ENCODE data around the gene IGFL4. TPM values are rescaled to one million over a fixed set of nuclear protein-coding genes. Genes with fewer than 3 reads are reported as not detected.

The IGFL4 gene
- total RNA-seq, 2 donors from 2014 or later, result not detected

- Histone ChIP-seq H3K4me1 (peaks cover 3% of the 10 kb centered on the region), H3K27ac (no peak overlapping the region), H3K9me3 (no peaks in the 10 kb centered on the region), H3K4me3 (peak overlapping the region; percentile 57), H3K9ac (ENCODE audit: low read depth in 2 of 2, low read length in 2 of 2) (peak overlapping the region in 1 of 2 donors; percentile 64), H3K27me3 (peaks cover 10% of the 10 kb centered on the region), H3K36me3 (no peaks in the 10 kb centered on the region)
- TF ChIP-seq CTCF (IDR thresholded peaks at IDR 0.05), result no peak
- DNase-seq, result no peak
- intact Hi-C loops (cut with DNase I), result no loop called here
Observed at GRCh38 chr19:46015687-46016425, 24.9 kb downstream of the IGFL4 start.

GRCh38 chr19:46014941-46015686, 25.7 kb downstream of the IGFL4 start:
- peak overlapping the region; percentile 57 for H3K4me3 ChIP-seq
- peak; percentile 90 for DNase-seq
- peaks cover 10% of the 10 kb centered on the region for H3K27me3 ChIP-seq
- H3K27ac ChIP-seq, result no peak overlapping the region
- peaks cover 3% of the 10 kb centered on the region for H3K4me1 ChIP-seq
- no peaks in the 10 kb centered on the region for H3K36me3 ChIP-seq
- H3K9ac ChIP-seq (ENCODE audit: low read depth in 2 of 2, low read length in 2 of 2), result peak overlapping the region; percentile 38 to 50
- intact Hi-C loops (cut with DNase I), result no loop called here
- TF ChIP-seq CTCF (IDR thresholded peaks at IDR 0.05), result no peak
- H3K9me3 ChIP-seq, result no peaks in the 10 kb centered on the region

GRCh38 chr19:46014534-46014933, 26.3 kb downstream of the IGFL4 start:
- Histone ChIP-seq H3K27me3 (peaks cover 10% of the 10 kb centered on the region), H3K9ac (ENCODE audit: low read depth in 2 of 2, low read length in 2 of 2) (peak overlapping the region; percentile 38 to 50), H3K9me3 (no peaks in the 10 kb centered on the region), H3K4me3 (peak overlapping the region; percentile 57), H3K36me3 (no peaks in the 10 kb centered on the region), H3K4me1 (peaks cover 3% of the 10 kb centered on the region), H3K27ac (no peak overlapping the region)
- DNase-seq, result no peak
- intact Hi-C loops (cut with DNase I), result no loop called here
- no peak for TF ChIP-seq CTCF (IDR thresholded peaks at IDR 0.05)

- Histone ChIP-seq H3K36me3 (no peaks in the 10 kb centered on the region), H3K27me3 (peaks cover 6% of the 10 kb centered on the region), H3K4me1 (peaks cover 2% of the 10 kb centered on the region), H3K4me3 (no peak overlapping the region), H3K27ac (no peak overlapping the region), H3K9me3 (no peaks in the 10 kb centered on the region), H3K9ac (ENCODE audit: low read depth in 2 of 2, low read length in 2 of 2) (no peak overlapping the region)
- DNase-seq, result peak; percentile 74
- TF ChIP-seq CTCF (IDR thresholded peaks at IDR 0.05), result peak; percentile 87
- intact Hi-C loops (cut with DNase I), result no loop called here
Observed at GRCh38 chr19:46009530-46010510, 31.0 kb downstream of the IGFL4 start.

GRCh38 chr19:46006411-46006810, 34.4 kb downstream of the IGFL4 start:
- no peak for TF ChIP-seq CTCF (IDR thresholded peaks at IDR 0.05)
- DNase-seq, result no peak
- Histone ChIP-seq H3K27me3 (no peaks in the 10 kb centered on the region), H3K9ac (ENCODE audit: low read depth in 2 of 2, low read length in 2 of 2) (no peak overlapping the region), H3K4me3 (no peak overlapping the region), H3K9me3 (no peaks in the 10 kb centered on the region), H3K4me1 (no peaks in the 10 kb centered on the region), H3K36me3 (no peaks in the 10 kb centered on the region), H3K27ac (no peak overlapping the region)
- intact Hi-C loops (cut with DNase I), result no loop called here

All from colonic mucosa (tissue), 4 donors.